NCI-H524 treated with DMSO at 0.1 percent for 48 hours (cell line): ENCODE measurements around the gene CATSPERB.
"Not testable (repeated sequence)": the region's sequence is repeated elsewhere in the genome, so short reads cannot be mapped to it uniquely, and the experiment has no call there.

Source experiments
- DNase-seq: peaks from one replicate; lab custom pipeline; 2025; lab: John Stamatoyannopoulos, UW

Gene CATSPERB

GRCh38 chr14:91667101-91667500, 64.8 kb downstream of the CATSPERB start:
- DNase-seq: not testable (repeated sequence)

GRCh38 chr14:91660790-91661189, 71.1 kb downstream of the CATSPERB start:
- no peak for DNase-seq

- no peak for DNase-seq
Observed at GRCh38 chr14:91654836-91655235, 77.0 kb downstream of the CATSPERB start.

GRCh38 chr14:91653451-91653850, 78.4 kb downstream of the CATSPERB start:
- DNase-seq: no peak

- no peak for DNase-seq
Observed at GRCh38 chr14:91649930-91650329, 82.0 kb downstream of the CATSPERB start.

GRCh38 chr14:91647856-91648255, 84.0 kb downstream of the CATSPERB start:
- no peak for DNase-seq

- no peak for DNase-seq
Observed at GRCh38 chr14:91636604-91637003, 95.3 kb downstream of the CATSPERB start.

- DNase-seq: no peak
Observed at GRCh38 chr14:91624757-91625156, 107.1 kb downstream of the CATSPERB start.

- DNase-seq: no peak
Observed at GRCh38 chr14:91614187-91614586, 117.7 kb downstream of the CATSPERB start.

GRCh38 chr14:91613459-91614112, 118.3 kb downstream of the CATSPERB start:
- no peak for DNase-seq

- DNase-seq: no peak
Observed at GRCh38 chr14:91611528-91611927, 120.4 kb downstream of the CATSPERB start.

- no peak for DNase-seq
Observed at GRCh38 chr14:91609161-91609560, 122.7 kb downstream of the CATSPERB start.

- DNase-seq: no peak
Observed at GRCh38 chr14:91607322-91608047, 124.4 kb downstream of the CATSPERB start.

GRCh38 chr14:91606851-91607250, 125.0 kb downstream of the CATSPERB start:
- no peak for DNase-seq

- not testable (repeated sequence) for DNase-seq
Observed at GRCh38 chr14:91604611-91605010, 127.3 kb downstream of the CATSPERB start.

- no peak for DNase-seq
Observed at GRCh38 chr14:91599994-91600393, 131.9 kb downstream of the CATSPERB start.

- no peak for DNase-seq
Observed at GRCh38 chr14:91595736-91596135, 136.2 kb downstream of the CATSPERB start.

GRCh38 chr14:91593957-91594356, 137.9 kb downstream of the CATSPERB start:
- DNase-seq: not testable (repeated sequence)

- DNase-seq: no peak
Observed at GRCh38 chr14:91586410-91586809, 145.5 kb downstream of the CATSPERB start.

GRCh38 chr14:91585856-91586255, 146.0 kb downstream of the CATSPERB start:
- no peak for DNase-seq

- DNase-seq: no peak
Observed at GRCh38 chr14:91582761-91583160, 149.1 kb downstream of the CATSPERB start.

GRCh38 chr14:91580876-91581577, 150.9 kb downstream of the CATSPERB start:
- peak; percentile 36 for DNase-seq

- DNase-seq: no peak
Observed at GRCh38 chr14:91577632-91578233, 154.2 kb downstream of the CATSPERB start.
